ENCODE data around the gene YEATS2.

DNA sequence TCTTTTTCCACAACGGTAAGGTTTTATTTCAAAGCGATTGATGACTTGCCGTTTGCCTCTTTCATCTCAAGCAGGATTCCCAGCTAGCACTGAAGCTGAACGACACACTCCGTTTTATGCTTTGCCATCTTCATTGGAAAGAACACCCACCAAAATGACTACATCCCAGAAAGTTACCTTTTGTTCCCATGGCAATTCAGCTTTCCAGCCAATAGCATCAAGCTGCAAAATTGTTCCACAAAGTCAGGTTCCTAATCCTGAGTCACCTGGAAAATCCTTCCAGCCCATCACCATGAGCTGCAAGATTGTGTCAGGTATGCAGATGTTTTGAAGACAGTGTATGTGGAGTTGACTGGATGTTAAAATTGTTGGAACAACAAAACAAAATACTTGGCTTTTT is 56.5 kb downstream of the YEATS2 start:
- TF ChIP-seq POLR2A (IDR thresholded peaks at IDR 0.05; ENCODE audit: low read length) (no peak), GATA1 (IDR thresholded peaks at IDR 0.05; ENCODE audit: low read depth, low read length) (no peak)
